Right lobe of liver (tissue), 4 donors: ENCODE data around the gene OR4D1.

Experiments used
- CTCF ChIP-seq, 4 donors: fragments of 200-600 bp in 3 of 4; fragments of 450-650 bp in 1 of 4; IDR thresholded peaks; one replicate each; pipeline versions ENCODE4 v1.5.1 to v1.8.0; 2016 to 2022; ENCODE audit warnings: antibody characterized with exemption in 4 of 4, mild to moderate bottlenecking in 2 of 4
- POLR2A ChIP-seq: fragments of 450-650 bp; IDR thresholded peaks from one replicate; pipeline ENCODE4 v1.6.1; 2017; ENCODE audit warnings: antibody characterized with exemption, mild to moderate bottlenecking
- donor health status: DM: no; HTN: no; CAD: no.
- donor health status: DM: no; HTN: no; CAD: no.
- donor health status: DM: no; HTN: yes; CAD: no.

DNA sequence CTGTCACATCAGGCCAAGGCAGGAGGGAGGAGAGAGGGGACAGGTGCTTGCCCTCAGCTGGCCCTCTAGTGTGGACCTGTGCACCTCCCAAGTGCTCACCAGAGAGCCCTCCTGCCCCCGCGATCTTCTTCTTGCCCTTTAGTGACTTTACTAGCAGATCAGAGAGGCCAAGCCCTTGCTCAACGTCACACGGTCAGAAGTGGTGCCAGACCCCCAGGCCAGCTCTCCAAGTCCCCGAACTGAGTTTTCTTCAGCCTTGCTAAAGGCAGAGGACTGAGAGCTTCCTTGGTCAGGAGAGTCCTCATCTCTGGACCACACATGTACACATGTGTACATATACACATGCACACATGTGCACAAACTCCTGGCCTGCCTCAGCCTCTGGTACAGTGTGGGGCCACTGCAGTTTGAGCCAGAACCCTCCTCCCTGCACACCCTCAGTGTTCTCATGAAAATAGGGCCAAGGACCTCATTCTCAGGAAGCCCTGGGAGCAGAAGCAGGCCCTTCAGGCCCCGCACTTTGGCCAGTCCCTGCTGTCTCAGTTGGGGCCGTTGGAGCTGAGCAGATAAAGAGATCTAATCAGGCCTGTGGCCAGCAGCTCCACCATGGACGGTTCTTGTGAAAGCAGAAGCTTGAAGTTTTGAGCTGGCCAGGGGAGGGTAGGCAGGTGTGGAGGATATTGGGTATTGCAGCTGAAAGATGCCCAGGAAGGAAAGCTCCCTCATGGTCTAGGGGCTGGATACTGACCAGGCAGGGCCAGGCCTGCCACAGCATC is 37.0 kb downstream of the OR4D1 start:
- TF ChIP-seq CTCF (IDR thresholded peaks at IDR 0.05) = no peak
- TF ChIP-seq POLR2A = no peak
